ENCODE results near the gene LHPP.

DNA sequence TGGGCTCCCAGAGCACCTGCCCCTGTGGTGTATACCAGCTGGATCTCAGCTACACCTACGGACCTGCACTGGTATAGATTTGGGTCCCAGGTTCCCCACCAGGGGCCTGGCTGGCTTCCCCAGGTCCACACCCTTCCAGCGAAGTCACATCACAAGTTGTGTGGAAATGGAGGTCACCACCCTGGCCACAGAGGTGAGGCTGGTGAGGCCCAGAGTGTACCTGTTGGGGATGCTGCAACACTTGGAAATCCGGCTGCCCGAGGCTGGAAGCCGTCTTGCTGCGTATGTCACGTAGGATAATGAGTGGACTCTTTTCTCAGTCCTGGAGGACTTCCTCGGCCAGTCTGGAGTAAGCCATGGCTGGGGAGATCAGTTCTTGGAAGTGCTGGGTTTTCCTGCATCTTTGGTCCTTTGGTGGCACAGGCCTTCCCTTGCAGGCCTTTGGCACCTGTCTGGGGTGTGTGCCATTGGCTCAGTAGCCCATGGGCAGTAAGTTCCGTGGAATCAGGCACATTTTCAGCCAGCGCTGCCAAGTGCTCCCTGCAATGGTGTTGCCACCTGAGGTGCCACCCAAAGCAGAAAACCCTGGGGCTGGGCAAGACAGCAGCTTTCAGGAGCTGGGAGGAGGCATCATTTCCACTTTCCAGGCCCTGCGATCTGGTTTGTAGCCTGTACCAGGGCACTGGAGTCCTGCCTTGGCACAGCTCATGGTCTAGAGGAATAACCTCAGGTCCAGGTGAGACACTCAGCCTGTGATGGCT is 97.9 kb downstream of the LHPP start:
- TF ChIP-seq REST (IDR thresholded peaks at IDR 0.05; ENCODE audit: insufficient replicate concordance, low read depth): no peak
- TF ChIP-seq, protein P1, sequence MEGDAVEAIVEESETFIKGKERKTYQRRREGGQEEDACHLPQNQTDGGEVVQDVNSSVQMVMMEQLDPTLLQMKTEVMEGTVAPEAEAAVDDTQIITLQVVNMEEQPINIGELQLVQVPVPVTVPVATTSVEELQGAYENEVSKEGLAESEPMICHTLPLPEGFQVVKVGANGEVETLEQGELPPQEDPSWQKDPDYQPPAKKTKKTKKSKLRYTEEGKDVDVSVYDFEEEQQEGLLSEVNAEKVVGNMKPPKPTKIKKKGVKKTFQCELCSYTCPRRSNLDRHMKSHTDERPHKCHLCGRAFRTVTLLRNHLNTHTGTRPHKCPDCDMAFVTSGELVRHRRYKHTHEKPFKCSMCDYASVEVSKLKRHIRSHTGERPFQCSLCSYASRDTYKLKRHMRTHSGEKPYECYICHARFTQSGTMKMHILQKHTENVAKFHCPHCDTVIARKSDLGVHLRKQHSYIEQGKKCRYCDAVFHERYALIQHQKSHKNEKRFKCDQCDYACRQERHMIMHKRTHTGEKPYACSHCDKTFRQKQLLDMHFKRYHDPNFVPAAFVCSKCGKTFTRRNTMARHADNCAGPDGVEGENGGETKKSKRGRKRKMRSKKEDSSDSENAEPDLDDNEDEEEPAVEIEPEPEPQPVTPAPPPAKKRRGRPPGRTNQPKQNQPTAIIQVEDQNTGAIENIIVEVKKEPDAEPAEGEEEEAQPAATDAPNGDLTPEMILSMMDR (IDR thresholded peaks at IDR 0.05; ENCODE audit: insufficient read depth, low read length): no peak
